Epidermal melanocyte (primary cell): ENCODE measurements around the gene BEND7.

Experiments
- DNase-seq: peaks from one replicate; pipeline ENCODE4 v3.0.0; 2011; ENCODE audit warnings: low spot score; ENCODE audit not compliant: insufficient read length

Gene BEND7

GRCh38 chr10:13520194-13520593 is 8.6 kb downstream of the BEND7 start:
- no peak for DNase-seq

- no peak for DNase-seq
These were observed 10.6 kb downstream of the BEND7 start for GRCh38 chr10:13518076-13518692.

DNA sequence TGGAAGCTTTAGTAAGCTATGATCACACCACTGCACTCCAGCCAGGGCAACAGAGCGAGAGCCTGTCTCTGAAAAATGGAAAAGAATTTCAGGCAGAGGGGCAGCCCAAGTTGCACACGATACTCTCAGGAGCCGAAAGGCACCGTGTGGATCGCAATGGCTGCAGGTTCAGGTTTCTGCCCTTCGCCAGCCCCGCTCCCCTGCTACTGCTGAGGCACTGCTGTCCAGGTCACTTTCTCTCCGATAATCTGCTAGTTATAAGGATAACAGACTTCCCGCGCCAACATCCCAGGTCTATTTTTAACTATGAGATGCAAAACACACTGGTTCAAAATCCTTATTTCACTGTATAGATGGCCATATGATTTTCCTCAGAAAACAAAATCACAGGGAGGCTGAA is 11.1 kb downstream of the BEND7 start:
- DNase-seq: no peak

GRCh38 chr10:13516176-13516575 is 12.6 kb downstream of the BEND7 start:
- no peak for DNase-seq

DNA sequence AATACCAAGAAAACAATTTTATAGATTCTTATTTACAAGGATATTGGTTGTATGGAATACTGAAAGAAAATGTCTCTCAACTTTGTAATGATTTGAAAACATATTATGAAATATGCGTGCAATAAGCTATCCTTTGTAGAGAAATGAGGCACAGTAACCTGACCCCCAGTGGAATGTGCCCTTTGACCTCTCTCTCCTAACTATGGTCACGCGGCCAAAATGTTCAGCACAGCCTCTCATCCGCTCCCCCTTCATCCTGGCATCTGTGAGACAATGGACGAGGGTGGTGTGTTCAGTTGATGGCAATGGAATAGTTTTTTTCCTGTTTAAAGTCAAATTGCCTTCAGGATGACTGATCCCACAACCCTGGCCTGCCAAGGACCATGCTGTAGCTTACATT is 13.3 kb downstream of the BEND7 start:
- DNase-seq: no peak

- no peak for DNase-seq
These were observed 14.5 kb downstream of the BEND7 start for GRCh38 chr10:13514296-13514695.

DNA sequence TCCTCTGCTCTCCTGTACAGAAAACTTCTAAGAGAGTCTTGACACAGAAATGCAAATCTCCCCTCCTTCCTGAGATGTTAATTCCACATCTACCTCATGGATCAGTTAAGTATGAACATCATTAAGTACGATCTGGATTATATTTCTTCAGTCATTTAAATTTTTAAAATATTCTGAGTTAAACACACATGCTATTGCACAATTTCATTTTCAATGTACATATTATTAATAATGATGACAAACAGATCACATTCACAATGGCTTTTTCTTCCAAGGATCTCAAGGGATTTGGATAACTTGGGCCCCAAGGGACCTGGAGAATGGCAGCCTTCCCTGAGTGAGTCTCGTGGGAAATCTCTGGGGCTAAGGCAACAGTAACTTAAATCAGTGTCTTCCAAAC is 16.2 kb downstream of the BEND7 start:
- no peak for DNase-seq

GRCh38 chr10:13511409-13511808 is 17.4 kb downstream of the BEND7 start:
- no peak for DNase-seq

DNA sequence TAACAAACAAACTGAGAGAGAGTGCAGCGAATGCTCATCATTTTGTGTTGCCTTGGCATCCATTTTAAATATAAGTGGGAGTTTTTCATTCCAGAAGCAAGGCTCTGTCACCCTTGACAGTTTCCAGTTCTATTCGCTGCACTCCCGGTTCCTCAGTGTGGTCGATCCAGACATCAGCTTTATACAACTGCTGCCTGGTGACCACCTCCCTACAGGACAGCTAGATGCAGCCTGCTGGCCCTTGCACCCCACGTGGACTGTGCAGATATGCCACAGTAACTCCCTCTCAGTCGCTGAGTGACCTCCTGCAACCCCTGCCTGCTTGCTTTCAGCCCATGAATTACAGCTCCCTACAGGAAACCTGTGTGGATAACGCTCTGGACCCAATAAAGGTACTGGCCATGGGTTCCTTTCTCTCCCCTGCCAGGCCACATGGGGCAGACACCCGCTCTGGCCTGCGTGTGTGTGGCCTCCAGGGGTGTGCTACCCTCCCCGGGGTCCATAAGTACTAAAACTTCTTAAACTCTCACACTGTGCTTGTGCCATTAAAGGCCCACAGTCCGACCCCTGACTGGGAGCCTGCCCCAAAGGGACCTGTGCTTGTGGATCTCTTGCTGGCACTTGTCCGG is 23.6 kb downstream of the BEND7 start:
- DNase-seq: no peak

DNA sequence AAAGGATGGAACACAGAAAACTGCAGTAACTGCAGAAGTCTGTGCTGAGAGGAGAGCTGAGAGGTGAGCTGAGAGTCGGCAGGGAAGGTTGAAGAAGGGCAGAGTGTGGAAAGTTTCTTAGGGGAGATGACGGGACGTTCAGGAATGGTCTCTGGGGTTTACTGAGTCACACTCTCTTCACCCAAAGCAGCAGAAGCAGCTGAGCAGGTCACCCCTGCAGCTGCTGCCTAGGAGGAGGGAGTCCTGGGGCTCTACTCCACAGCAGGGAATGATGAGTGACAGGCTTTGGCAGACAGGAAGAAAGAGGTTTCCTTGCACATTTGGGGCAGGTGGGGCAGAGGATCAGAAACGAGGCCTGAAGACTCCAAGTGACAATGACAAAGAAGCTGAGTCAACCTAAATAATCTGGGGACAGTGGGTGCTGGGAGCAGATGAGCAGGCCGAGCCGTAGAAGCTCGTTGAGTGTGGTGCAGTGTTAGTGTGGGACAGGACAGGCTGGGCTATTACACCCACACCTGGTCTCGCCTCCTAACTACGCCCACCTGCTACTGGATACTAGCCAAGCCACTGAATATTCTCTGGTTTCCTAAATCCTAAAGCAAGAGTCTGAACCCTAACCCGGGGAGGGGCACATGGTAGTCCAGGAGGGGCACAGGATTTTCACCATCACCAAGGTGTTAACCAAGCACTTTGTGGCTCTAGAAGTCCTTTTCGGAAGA is 24.9 kb downstream of the BEND7 start:
- no peak for DNase-seq

DNA sequence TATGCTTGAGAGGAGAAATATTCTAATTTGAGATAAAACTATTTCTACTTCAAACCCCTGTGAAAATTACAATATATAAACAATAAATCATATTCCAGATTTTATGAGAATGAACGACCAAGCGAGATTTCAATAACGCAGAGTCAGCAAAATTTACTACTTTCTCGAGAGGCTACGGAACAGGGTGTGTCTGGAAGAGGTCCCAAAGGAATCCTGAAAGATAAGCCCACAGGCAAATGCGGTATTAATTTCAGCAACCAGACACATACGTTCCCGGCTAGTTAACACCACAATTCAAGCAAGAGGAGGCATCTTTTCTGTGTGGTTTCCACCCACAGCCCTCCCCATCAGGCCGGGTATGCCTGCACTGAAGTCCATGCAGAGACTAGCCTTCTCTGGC is 26.4 kb downstream of the BEND7 start:
- no peak for DNase-seq

DNA sequence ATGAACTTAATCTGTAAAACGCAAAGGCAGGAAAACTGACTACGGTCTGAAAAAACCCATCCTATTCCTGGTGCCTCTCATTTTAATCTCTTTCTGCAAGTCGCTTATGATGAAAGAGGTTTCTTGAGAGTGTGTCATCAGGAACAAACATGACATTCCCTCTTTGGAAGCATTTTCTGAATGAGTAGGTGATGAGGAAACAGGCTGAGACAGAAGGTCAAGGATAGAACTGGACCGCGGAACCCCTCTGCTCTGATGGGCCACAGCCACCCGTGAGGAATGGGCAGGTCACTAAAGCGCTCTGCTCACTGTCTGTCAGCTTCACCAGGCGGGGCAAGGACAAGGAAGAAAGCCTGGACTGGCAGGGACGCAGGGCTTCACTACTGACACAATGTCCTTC is 28.6 kb downstream of the BEND7 start:
- DNase-seq: no peak

DNA sequence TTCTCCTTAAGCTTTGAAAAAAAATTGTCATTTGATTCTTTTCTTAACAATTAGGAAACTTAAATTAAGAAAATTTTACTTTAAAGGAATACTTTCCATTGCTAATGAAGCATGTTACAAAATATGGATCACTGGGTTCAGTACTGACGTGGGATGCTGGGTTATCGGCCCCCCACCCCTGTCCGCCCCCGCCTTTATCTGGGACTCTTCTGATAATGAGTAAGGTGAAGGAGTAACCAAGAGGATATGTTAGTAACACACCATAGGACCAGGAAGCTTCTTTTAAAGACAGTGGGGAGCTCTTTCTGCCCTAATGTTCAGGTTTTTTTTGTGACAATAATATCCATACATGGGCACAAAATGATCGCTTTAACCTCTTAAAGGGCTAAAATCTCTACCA is 29.7 kb downstream of the BEND7 start:
- no peak for DNase-seq

DNA sequence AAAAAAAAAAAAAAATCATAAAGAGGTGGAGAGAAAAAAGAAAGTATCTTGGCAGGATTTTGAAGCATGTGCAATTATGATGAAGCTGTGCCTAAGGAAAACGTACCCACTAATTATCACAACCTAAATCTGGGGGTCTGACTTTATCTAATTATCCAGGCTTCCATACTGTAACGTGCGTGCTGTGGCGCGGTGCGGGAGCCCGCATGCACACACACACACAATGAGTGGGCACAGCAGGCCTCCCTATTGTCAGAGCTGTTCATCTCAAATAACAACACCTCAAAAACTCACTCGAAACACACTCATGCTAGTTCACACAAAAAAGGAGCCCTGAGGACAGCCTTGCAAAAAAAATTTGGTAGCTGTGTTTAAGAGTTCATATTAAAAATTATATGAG is 31.9 kb downstream of the BEND7 start:
- DNase-seq: no peak

DNA sequence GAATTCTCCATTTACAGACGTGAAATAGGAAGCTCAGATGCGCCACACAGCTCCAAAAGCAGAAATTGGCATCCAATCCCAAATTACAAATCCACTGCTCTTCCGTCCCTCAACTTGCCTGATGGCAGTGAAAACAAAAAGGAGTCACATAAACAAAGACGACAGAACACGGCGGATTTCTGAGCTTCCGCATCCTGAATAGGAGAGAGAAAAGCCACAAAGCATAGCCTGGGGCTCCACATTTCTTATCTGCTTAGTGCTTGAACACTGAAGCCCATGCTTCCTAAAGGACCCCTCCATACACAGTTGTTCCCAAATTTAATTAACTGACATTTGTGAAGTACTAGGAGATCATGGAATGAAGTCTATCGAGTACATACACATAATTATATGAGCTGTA is 32.6 kb downstream of the BEND7 start:
- no peak for DNase-seq

- DNase-seq: no peak
These were observed 36.2 kb downstream of the BEND7 start for GRCh38 chr10:13492493-13493180.

GRCh38 chr10:13491747-13492360 is 37.0 kb downstream of the BEND7 start:
- DNase-seq: no peak

DNA sequence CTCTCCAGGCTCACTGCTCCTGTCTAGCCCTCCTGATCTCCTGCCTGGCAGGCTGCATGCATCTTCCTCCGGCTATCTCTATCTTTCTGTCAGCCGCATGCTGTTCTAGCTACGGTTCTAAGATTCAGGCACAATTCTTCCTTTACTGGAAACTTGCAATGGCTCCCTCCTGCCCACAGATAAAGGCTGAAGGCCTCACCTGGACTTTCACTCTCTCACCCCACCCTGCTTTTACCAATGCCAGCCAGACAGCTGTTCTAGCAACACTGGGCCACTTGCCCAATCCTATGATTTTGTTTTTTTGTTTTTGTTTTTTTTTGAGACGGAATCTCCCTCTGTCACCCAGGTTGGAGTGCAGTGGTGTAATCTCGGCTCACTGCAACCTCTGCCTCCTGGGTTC is 38.3 kb downstream of the BEND7 start:
- no peak for DNase-seq

DNA sequence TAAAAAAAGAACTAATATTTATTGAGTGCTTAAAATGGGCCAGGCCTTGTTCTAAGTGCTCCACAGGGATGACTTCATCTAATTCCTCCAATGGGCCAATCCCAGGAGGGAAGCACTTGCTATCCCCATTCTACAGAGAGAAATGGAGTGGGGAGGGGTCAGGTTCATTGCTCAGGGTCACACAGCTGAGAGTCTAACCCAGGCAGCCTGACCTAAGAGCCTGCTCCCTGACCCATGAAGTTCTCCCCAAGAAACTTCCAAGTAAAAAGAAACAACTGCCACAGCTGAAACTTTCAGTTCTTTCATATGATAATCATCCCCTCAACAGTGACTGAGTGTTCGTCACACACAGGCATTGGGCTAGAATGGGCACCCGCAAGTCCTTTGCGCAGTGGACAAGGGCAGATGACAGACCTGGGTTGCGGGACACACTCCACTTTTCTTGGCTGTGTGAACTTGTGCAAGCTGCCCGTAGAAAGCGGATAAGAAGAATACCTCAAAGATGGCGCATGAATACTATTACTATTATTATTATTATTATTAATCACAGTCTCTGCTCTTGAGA is 39.7 kb downstream of the BEND7 start:
- DNase-seq: no peak

DNA sequence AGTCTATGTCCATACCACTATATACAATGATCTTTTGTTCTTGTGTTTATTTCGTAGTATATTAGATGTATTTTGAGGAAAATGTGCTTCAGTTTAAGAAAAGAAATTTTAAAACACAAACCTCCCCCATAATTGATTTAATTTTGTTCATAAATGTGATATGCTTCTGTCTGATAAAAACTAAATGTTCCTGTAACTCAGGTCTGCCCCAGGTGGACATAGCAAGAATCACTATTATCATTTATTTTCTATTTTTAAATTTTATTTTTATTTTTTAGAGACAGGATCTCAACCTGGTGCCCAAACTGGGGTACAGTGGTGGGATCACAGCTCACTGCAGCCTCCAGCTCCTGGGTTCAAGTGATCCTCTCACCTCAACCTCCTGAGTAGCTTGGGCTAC is 43.2 kb downstream of the BEND7 start:
- DNase-seq: no peak

GRCh38 chr10:13483951-13484350 is 44.9 kb downstream of the BEND7 start:
- no peak for DNase-seq

DNA sequence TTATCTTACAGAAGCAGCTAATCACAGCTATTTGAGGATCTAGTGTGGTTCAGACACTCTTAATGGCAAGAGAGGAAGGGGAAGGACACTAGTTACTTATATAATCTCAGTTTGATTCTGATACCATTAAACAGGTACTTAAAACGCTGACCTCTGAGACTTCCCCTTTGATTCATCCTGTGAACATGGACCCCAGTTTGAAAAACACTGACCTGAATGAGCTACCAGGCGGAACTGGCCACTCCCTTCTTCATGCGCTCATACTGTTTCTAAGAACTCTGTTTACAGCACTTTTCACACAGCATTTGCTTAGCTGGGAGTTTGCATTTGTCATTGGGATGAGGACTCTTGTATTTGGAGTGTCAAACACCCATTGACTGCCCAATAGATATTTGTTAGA is 45.7 kb downstream of the BEND7 start:
- DNase-seq: no peak
